ENCODE measurements around the gene MSLN.
"Not testable (repeated sequence)": the region's sequence is repeated elsewhere in the genome, so short reads cannot be mapped to it uniquely, and the experiment has no call there.

The MSLN gene

GRCh38 chr16:760545-761343 lies at the start of gene MSLN:
MSLN (plus strand) TSS chr16:760734; CDS start chr16:762681, 1,947 bp downstream.
- FAIRE-seq, result no peak

- no peak for FAIRE-seq
Measured at GRCh38 chr16:711084-711483, 49.5 kb upstream of the MSLN start.

GRCh38 chr16:711548-712320 lies 48.8 kb upstream of the MSLN start:
- no peak for FAIRE-seq

GRCh38 chr16:712740-713250 lies 47.7 kb upstream of the MSLN start:
- FAIRE-seq, result not testable (repeated sequence)

GRCh38 chr16:714079-714478 lies 46.5 kb upstream of the MSLN start:
- FAIRE-seq, result no peak

- no peak for FAIRE-seq
Measured at GRCh38 chr16:714558-715476, 45.7 kb upstream of the MSLN start, which contains the start of gene METRN. METRN (plus strand) TSS chr16:715118; CDS start chr16:715290, 172 bp downstream.

- no peak for FAIRE-seq
Measured at GRCh38 chr16:715477-716199, 44.9 kb upstream of the MSLN start.

- no peak for FAIRE-seq
Measured at GRCh38 chr16:716200-716568, 44.4 kb upstream of the MSLN start.

- no peak for FAIRE-seq
Measured at GRCh38 chr16:716768-717325, 43.7 kb upstream of the MSLN start.

GRCh38 chr16:717450-718245 lies 42.9 kb upstream of the MSLN start:
- FAIRE-seq, result no peak

GRCh38 chr16:718389-718788 lies 42.1 kb upstream of the MSLN start:
- no peak for FAIRE-seq

- no peak for FAIRE-seq
Measured at GRCh38 chr16:718922-719321, 41.6 kb upstream of the MSLN start.

- no peak for FAIRE-seq
Measured at GRCh38 chr16:719815-720446, 40.6 kb upstream of the MSLN start.

- no peak for FAIRE-seq
Measured at GRCh38 chr16:720447-720989, 40.0 kb upstream of the MSLN start.

- no peak for FAIRE-seq
Measured at GRCh38 chr16:720990-721764, 39.4 kb upstream of the MSLN start, which contains the start of gene ANTKMT. ANTKMT (plus strand) TSS chr16:721146; CDS start chr16:721275, 129 bp downstream.

GRCh38 chr16:721765-722540 lies 38.6 kb upstream of the MSLN start:
- FAIRE-seq, result no peak

GRCh38 chr16:722835-723633 lies 37.5 kb upstream of the MSLN start:
- no peak for FAIRE-seq

Measured in colon (tissue), 2 donors.